ENCODE data around the gene GPR27.

GPR27 gene

DNA sequence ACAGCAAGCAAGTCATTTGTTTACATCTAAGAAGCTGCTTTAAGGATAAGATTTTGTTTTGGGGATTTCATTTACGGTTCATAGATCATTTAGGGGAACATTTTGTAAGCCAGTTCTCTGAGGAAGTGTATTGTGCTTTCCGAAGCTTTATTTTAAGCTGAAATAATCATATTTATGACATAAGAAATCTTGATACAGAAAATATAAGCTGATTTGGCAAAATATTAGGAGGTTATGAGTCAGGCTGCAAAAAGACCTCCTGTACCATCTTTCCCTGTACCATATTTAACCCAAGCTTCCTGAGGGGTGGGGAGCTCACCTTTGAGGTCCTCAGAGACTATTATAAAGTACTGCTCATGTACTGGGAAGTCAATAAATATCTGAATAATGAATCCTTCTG is 20.3 kb upstream of the GPR27 start:
- no peak for DNase-seq (ENCODE audit: low spot score)

DNA sequence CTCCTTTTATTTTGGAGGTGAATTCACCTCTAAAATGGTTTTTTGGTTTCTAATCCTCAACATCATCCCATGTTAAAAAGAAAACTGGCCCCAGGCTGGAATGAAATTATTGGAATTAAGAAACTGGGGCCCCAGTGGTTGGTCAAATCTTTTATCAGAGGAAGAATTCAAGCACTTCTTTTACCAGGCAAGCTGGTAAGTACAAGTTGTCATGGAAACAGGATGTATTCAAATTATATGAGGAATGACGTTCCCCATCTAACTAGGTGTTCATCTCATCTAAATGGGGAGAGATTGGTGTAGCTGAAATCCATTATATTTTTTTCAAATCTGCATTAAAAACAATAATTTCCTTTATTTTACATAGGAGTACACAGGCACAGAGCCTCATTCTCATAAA is 18.8 kb upstream of the GPR27 start:
- DNase-seq (ENCODE audit: low spot score), result no peak

DNA sequence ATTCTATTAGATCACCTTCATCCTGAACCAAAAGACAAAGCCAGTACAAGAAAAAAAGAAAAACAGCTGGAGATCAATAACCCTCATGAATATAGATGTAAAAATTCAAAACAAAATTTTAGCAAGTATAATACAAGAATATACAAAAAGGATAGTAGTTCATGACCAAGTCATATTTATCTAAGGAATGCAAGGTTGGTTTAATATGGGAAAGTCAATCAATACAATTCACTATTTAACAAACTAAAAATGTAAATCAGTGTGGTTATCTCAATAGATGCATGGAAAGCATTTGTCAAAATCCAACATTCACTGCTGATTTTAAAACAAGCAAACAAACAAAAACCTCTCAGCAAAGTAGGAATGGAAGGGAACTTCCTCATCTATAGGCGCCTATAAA is 11.0 kb upstream of the GPR27 start:
- no peak for DNase-seq (ENCODE audit: low spot score)

DNA sequence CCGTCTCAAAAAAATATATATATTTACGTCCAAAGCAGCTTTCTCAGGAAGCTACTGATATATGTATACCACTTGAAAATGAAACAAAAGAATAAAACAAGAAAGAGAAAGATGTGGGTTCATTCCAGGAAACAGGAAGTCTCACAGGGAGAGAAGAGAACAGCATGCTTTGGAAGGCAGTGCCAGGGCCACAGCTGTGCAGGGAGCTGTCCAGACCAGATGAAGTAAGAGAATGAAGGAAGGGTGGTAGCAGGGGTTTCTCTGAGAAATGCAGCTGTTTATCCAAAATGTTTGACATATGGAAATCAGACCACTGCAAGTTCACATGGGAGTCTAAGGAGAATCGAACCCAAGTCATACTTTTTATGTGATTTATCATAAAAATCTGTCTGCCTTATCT is 8.9 kb upstream of the GPR27 start:
- no peak for DNase-seq (ENCODE audit: low spot score)

DNA sequence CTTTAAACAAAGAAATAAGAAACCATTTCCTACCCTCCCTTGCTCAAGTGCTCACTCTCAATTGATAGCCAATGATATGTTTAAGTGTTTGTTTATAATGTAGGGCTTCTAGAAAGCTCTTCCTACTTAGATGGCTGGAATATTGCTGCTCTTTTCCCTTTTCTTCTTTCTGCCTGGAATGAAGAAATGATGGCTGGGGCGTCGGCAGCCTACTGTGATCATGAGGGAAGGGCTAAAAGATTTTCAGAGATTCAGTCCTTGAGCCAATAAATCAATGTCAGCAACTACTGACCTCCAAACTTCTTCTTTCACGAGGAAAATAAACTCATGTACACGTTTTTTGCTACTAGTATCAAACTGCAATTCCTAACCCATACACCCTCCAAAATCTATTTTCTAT is 2.1 kb upstream of the GPR27 start:
- DNase-seq (ENCODE audit: low spot score), result no peak

GRCh38 chr3:71752831-71753700 is 589 bp upstream of the GPR27 start:
- DNase-seq (ENCODE audit: low spot score), result no peak

DNA sequence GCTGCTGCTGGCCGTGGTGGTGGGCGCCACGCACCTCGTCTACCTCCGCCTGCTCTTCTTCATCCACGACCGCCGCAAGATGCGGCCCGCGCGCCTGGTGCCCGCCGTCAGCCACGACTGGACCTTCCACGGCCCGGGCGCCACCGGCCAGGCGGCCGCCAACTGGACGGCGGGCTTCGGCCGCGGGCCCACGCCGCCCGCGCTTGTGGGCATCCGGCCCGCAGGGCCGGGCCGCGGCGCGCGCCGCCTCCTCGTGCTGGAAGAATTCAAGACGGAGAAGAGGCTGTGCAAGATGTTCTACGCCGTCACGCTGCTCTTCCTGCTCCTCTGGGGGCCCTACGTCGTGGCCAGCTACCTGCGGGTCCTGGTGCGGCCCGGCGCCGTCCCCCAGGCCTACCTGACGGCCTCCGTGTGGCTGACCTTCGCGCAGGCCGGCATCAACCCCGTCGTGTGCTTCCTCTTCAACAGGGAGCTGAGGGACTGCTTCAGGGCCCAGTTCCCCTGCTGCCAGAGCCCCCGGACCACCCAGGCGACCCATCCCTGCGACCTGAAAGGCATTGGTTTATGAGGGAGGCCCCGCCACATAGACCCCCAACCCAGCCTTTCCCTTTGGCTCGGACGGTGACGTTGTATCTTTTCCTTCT is 1.1 kb downstream of the GPR27 start:
- DNase-seq (ENCODE audit: low spot score), result no peak

- no peak for DNase-seq (ENCODE audit: low spot score)
Observed at GRCh38 chr3:71758091-71758490, 4.4 kb downstream of the GPR27 start.

- no peak for DNase-seq (ENCODE audit: low spot score)
Observed at GRCh38 chr3:71759401-71759800, 5.7 kb downstream of the GPR27 start.

- no peak for DNase-seq (ENCODE audit: low spot score)
Observed at GRCh38 chr3:71760140-71760539, 6.5 kb downstream of the GPR27 start.

DNA sequence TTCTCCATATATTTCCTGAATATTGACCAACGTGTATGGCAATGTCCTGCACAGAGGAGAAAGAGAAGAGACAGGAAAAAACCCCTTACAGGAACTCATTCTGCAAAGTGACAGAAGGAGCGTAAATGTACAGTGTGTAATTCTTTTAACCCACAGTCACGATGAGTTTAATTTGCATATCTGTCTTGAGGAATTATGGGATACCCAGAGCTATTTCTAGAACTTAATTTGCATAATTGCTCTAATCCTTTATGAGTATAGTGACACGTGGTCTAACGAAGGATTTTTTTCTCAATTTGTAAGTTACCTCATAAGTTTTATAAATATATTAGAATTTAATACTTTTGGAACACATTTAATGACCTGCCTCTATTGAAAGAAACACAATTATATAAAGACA is 9.8 kb downstream of the GPR27 start:
- DNase-seq (ENCODE audit: low spot score), result no peak

DNA sequence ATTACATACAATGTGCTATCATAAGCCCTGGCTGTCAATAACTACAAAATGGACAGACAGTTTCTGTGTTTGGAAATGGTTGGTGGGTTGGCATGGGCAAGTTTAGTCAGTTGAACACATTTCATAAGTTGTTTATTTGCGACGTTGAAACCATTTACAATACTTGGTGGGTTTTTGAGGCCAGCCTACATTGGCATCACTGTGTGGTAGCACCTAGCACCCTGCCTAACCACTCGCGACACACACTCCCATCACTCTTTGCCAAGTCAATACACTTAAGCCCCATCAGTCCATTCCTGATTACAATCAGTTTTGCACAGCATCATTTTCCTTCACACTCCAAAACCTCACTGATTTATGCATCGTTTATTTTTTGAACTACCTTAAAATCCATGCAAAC is 17.5 kb downstream of the GPR27 start:
- no peak for DNase-seq (ENCODE audit: low spot score)

DNA sequence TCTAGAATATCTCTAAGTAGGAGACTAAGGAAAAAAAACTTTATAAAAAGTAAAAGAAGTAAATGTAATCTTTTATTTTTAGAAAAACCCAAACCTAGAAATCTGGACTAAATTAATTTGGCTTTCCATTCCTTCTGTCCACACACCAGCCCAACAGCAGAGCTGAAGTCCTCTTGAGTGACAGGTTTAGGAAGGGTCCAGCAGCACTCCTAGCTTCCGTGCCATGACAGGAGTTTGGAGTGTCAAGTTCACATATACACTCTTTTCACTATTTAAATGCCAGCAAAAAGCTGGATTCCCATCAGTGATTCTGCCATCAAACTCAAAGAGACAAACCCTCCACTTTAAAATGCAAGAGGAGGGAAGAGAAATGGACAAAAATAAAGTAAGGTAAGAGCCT is 18.2 kb downstream of the GPR27 start:
- DNase-seq (ENCODE audit: low spot score), result no peak

- no peak for DNase-seq (ENCODE audit: low spot score)
Observed at GRCh38 chr3:71776538-71776937, 22.9 kb downstream of the GPR27 start.

GRCh38 chr3:71778353-71778752 is 24.7 kb downstream of the GPR27 start:
- no peak for DNase-seq (ENCODE audit: low spot score)

GRCh38 chr3:71779674-71780377 is 26.2 kb downstream of the GPR27 start:
- DNase-seq (ENCODE audit: low spot score), result no peak

DNA sequence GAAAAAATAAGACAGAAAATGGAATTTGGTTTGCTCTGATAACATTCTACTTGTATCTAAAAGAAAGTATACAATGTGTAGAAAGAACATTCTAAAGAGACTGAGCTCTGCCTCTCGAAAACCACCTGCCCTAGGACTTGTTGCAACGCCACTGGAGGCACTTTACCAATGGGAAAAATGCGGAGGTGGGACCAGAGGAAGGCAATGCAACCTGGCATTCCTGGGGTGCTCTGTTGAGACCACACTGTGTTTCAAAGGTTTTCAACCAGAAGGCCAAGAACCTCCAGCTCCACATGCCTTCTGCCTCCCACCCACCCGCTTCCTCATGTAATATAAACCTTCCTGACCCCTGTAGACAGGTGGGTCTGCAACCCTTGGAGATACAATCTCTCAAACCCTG is 26.8 kb downstream of the GPR27 start:
- DNase-seq (ENCODE audit: low spot score), result no peak

DNA sequence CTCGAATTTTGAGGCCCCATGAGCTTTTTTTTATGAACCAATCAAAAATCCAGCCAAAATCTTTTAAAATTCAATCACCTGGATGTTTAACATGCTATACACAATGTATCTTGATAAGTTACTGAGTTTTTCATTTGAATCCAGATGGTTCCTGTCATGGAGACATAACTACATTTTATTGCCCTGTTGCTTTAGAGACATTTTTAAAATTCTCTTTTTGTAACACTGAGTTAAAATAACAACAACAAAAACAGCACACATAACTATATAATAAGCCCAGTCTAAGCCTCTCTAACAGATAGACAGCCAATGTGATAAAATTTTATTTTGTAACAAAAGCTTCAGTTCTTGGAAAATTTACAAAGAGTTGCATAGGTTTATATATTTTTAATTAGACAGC is 29.5 kb downstream of the GPR27 start:
- DNase-seq (ENCODE audit: low spot score), result no peak

- DNase-seq (ENCODE audit: low spot score), result no peak
Observed at GRCh38 chr3:71784201-71784913, 30.7 kb downstream of the GPR27 start.

GRCh38 chr3:71784914-71785531 is 31.4 kb downstream of the GPR27 start, which contains the start of gene PROK2:
Gene PROK2 (minus strand): TSS chr3:71785148. CDS start chr3:71785052, 96 bp downstream.
- DNase-seq (ENCODE audit: low spot score), result no peak

DNA sequence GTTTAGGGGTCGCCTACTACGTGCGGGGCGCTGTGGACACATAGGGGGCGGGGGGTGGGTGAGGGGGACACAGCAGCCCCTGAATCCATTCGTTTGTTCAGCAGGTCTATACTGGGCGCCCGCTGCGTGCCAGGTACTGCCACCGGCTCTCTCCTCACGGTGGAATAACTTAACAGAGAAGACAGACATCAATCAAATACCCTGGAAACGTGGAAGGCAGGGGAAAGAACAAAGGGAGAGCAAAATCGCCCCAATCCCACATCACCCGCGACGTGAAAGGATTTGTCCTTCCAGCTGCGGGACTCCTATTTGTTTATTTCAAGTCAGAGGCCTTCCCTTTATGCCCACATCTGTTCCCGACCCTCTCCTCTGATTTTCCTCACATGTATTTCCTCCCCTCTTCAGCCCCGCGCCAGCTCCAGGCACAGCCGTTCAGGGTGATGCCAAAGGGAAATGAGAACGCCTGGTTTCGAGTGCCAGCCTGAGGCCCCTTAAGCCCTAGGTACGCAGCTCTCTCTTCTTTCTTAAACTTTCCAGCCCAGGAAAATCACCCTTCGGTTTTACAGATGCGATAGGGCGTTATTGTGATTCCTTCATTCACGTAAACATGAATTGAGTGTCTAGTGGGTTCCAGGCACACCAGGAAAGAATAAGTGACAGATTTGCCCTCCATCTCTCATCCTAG is 32.0 kb downstream of the GPR27 start:
- DNase-seq (ENCODE audit: low spot score), result no peak

Measured in Ammon's horn (tissue), 1 donor.